ENCODE measurements around the gene CST9. TPM values are rescaled to one million over a fixed set of nuclear protein-coding genes. Genes with fewer than 3 reads are reported as not detected.

CST9 gene
- total and polyA plus RNA-seq, 7 donors = not detected

DNA sequence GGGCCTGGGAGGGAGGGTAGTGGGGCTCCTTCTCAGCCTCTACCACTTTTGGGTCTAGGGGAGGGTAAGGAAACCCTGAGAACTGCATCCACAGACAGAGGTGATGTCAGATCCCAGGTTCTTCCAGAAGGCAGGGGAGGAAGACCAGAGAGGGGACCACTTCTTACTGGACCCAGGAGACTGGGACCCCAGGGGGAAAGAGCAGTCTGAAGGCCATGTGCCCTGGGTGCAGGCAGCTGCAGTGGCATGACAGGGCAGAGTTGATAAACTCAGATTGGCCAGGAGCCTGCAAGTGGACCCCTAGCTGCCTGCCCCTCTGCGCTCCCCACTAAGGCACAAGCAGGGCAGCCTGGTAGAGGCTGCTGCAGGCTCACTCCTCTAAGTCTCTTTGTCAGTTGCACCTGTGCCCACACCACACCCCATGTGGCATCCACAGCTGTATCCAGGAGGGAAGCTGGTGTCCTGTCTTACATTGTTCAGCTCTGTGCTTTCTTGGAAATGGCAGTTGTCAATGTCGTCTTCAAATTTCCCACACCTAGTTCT is 40.1 kb downstream of the CST9 start:
- DNase-seq = no peak
- H3K27ac ChIP-seq = no peak overlapping the region
- H3K4me3 ChIP-seq = no peak overlapping the region
- TF ChIP-seq, protein P1, sequence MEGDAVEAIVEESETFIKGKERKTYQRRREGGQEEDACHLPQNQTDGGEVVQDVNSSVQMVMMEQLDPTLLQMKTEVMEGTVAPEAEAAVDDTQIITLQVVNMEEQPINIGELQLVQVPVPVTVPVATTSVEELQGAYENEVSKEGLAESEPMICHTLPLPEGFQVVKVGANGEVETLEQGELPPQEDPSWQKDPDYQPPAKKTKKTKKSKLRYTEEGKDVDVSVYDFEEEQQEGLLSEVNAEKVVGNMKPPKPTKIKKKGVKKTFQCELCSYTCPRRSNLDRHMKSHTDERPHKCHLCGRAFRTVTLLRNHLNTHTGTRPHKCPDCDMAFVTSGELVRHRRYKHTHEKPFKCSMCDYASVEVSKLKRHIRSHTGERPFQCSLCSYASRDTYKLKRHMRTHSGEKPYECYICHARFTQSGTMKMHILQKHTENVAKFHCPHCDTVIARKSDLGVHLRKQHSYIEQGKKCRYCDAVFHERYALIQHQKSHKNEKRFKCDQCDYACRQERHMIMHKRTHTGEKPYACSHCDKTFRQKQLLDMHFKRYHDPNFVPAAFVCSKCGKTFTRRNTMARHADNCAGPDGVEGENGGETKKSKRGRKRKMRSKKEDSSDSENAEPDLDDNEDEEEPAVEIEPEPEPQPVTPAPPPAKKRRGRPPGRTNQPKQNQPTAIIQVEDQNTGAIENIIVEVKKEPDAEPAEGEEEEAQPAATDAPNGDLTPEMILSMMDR (IDR thresholded peaks at IDR 0.05) = no peak
- intact Hi-C loops (cut with DNase I) = no loop called here
- no peaks in the 10 kb centered on the region for H3K4me1 ChIP-seq
- ATAC-seq = no peak
- H3K27me3 ChIP-seq (ENCODE audit: insufficient read depth in 3 of 3, low read length in 2 of 3) = no peaks in the 10 kb centered on the region
- no peaks in the 10 kb centered on the region for H3K36me3 ChIP-seq (ENCODE audit: insufficient read depth in 1 of 2, low read depth in 1 of 2)
- peaks cover 10% of the 10 kb centered on the region for H3K9me3 ChIP-seq
- WGBS, 3 donors = 82 to 84% (median 84%) methylated on average over 2 of the region's 2 CpGs

GRCh38 chr20:23564927-23565326 is 40.8 kb downstream of the CST9 start:
- ATAC-seq = no peak
- TF ChIP-seq, protein P1 (IDR thresholded peaks at IDR 0.05) = no peak
- Histone ChIP-seq H3K9me3 (peaks cover 10% of the 10 kb centered on the region), H3K27me3 (ENCODE audit: insufficient read depth in 3 of 3, low read length in 2 of 3) (no peaks in the 10 kb centered on the region), H3K36me3 (ENCODE audit: insufficient read depth in 1 of 2, low read depth in 1 of 2) (no peaks in the 10 kb centered on the region), H3K27ac (no peak overlapping the region), H3K4me3 (no peak overlapping the region), H3K4me1 (no peaks in the 10 kb centered on the region)
- WGBS, 3 donors = 50 to 84% (median 66%) methylated on average over 3 of the region's 3 CpGs
- DNase-seq = no peak
- intact Hi-C loops (cut with DNase I) = no loop called here

- TF ChIP-seq, protein P1 (IDR thresholded peaks at IDR 0.05) = no peak
- Histone ChIP-seq H3K4me1 (no peaks in the 10 kb centered on the region), H3K9me3 (peaks cover 10% of the 10 kb centered on the region), H3K36me3 (ENCODE audit: insufficient read depth in 1 of 2, low read depth in 1 of 2) (no peaks in the 10 kb centered on the region), H3K4me3 (no peak overlapping the region), H3K27me3 (ENCODE audit: insufficient read depth in 3 of 3, low read length in 2 of 3) (no peaks in the 10 kb centered on the region), H3K27ac (no peak overlapping the region)
- 73 to 78% (median 74%) methylated on average over 1 of the region's 1 CpG for whole genome bisulfite sequencing, 3 donors
- intact Hi-C loops (cut with DNase I) = no loop called here
- DNase-seq (no peak), ATAC-seq (no peak)
Observed at GRCh38 chr20:23562721-23563342, 42.9 kb downstream of the CST9 start.

DNA sequence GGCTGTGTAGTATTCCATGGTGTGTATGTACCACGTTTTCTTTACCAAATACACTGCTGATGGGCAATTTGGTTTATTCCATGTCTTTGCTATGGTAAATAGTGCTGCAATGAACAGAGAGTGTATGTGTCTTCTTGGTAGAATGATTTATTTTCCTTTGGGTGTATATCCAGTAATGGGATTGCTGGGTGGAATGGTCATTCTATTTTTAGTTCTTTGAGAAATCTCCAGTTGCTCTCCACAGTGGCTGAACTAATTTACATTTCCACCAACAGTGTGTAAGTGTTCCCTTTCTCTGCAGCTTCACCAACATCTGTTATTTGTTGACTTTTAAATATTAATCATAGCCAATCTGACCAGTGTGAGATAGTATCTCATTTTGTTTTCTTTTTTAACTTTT is 51.3 kb downstream of the CST9 start:
- intact Hi-C loops (cut with DNase I) = no loop called here
- H3K4me3 ChIP-seq = no peak overlapping the region

More for the DNA sequence above, 51.3 kb downstream of the CST9 start:
- WGBS, 3 donors = 51 to 60% (median 53%) methylated on average over 1 of the region's 1 CpG
- Histone ChIP-seq H3K9me3 (no peaks in the 10 kb centered on the region), H3K27ac (no peak overlapping the region), H3K4me1 (no peaks in the 10 kb centered on the region), H3K27me3 (ENCODE audit: insufficient read depth in 3 of 3, low read length in 2 of 3) (no peaks in the 10 kb centered on the region), H3K36me3 (ENCODE audit: insufficient read depth in 1 of 2, low read depth in 1 of 2) (no peaks in the 10 kb centered on the region)
- DNase-seq (no peak), ATAC-seq (no peak)
- TF ChIP-seq, protein P1 (IDR thresholded peaks at IDR 0.05) = no peak

Other genes with a start within 250 kb of the CST9 start
- gene GZF1, start 243.7 kb downstream of the CST9 start, total RNA-seq = 10 to 100 TPM in 3 of 4 donors, 1 to 10 TPM in 1; 9.7 to 20.7 (median 11.9) TPM
- 10 to 100 TPM in 1 of 3 donors, 1 to 10 TPM in 2; 5.3 to 10.5 (median 6.8) TPM for gene GZF1, start 243.7 kb downstream of the CST9 start, polyA plus RNA-seq
- 1 to 10 TPM; 2.5 to 5.0 (median 3.5) TPM for gene NAPB, start 184.4 kb downstream of the CST9 start, total RNA-seq
- gene NAPB, start 184.4 kb downstream of the CST9 start, polyA plus RNA-seq = 10 to 100 TPM in 1 of 3 donors, 1 to 10 TPM in 2; 1.8 to 12.3 (median 3.0) TPM
- gene CSTL1, start 166.2 kb downstream of the CST9 start, total RNA-seq = not detected
- not detected for gene CSTL1, start 166.2 kb downstream of the CST9 start, polyA plus RNA-seq
- gene CST11, start 153.0 kb downstream of the CST9 start, total RNA-seq = not detected
- gene CST11, start 153.0 kb downstream of the CST9 start, polyA plus RNA-seq = not detected
- not detected for gene CST8, start 114.8 kb downstream of the CST9 start, total RNA-seq
- gene CST8, start 114.8 kb downstream of the CST9 start, polyA plus RNA-seq = not detected
- not detected for gene CST9L, start 37.4 kb downstream of the CST9 start, total RNA-seq
- not detected for gene CST9L, start 37.4 kb downstream of the CST9 start, polyA plus RNA-seq
- 100 to 1,000 TPM; 422 to 713 (median 508) TPM for gene CST3, start 32.0 kb upstream of the CST9 start, total RNA-seq
- 100 to 1,000 TPM; 374 to 415 (median 394) TPM for gene CST3, start 32.0 kb upstream of the CST9 start, polyA plus RNA-seq
- not detected for gene CST4, start 83.1 kb upstream of the CST9 start, total RNA-seq
- not detected for gene CST4, start 83.1 kb upstream of the CST9 start, polyA plus RNA-seq
- not detected for gene CST1, start 145.0 kb upstream of the CST9 start, total RNA-seq
- not detected for gene CST1, start 145.0 kb upstream of the CST9 start, polyA plus RNA-seq
- not detected for gene CST2, start 220.8 kb upstream of the CST9 start, total RNA-seq
- gene CST2, start 220.8 kb upstream of the CST9 start, polyA plus RNA-seq = not detected

Measured in psoas muscle (tissue), 8 donors.